Measurements from ENCODE around the gene ADAP1. TPM values are rescaled to one million over a fixed set of nuclear protein-coding genes. Genes with fewer than 3 reads are reported as not detected.
"Not testable (repeated sequence)": the region's sequence is repeated elsewhere in the genome, so short reads cannot be mapped to it uniquely, and the experiment has no call there.

ADAP1 gene
- total RNA-seq (48.2 TPM), polyA plus RNA-seq (ENCODE audit: insufficient read depth, low read depth, low replicate concordance) (36.4 TPM)
- long read RNA-seq, donor 1, partial matches to known transcripts, result 0 of 4 reads
- long read RNA-seq, donor 1, other reads (novel, unspliced or antisense), result 0 of 4 reads
- long read RNA-seq, donor 2, partial matches to known transcripts, result 0 of 5 reads
- long read RNA-seq, donor 2, other reads (novel, unspliced or antisense), result 0 of 5 reads
- long read RNA-seq, donor 3, partial matches to known transcripts, result 0 of 4 reads
- long read RNA-seq, donor 3, other reads (novel, unspliced or antisense), result 0 of 4 reads
- long read RNA-seq, donor 4, partial matches to known transcripts, result 0 of 4 reads
- long read RNA-seq, donor 4, other reads (novel, unspliced or antisense), result 0 of 4 reads
- long read RNA-seq, donor 5, result 0 reads
- long read RNA-seq, donor 6, partial matches to known transcripts, result 0 of 5 reads
- long read RNA-seq, donor 6, other reads (novel, unspliced or antisense), result 0 of 5 reads
- long read RNA-seq, donor 7, transcript ADAP1-201 (11 exons, 2,363 nt), result major isoform, 17 of 41 reads
- long read RNA-seq, donor 7, partial matches to known transcripts, result 0 of 41 reads
- long read RNA-seq, donor 7, other reads (novel, unspliced or antisense), result 20 of 41 reads
- long read RNA-seq, donor 8, partial matches to known transcripts, result 0 of 3 reads
- long read RNA-seq, donor 8, other reads (novel, unspliced or antisense), result 0 of 3 reads
- long read RNA-seq, donor 9, partial matches to known transcripts, result 0 of 1 reads
- long read RNA-seq, donor 9, other reads (novel, unspliced or antisense), result 0 of 1 reads
- long read RNA-seq, donor 10, partial matches to known transcripts, result 0 of 5 reads
- long read RNA-seq, donor 10, other reads (novel, unspliced or antisense), result 0 of 5 reads

- peak; percentile 40 for TF ChIP-seq CTCF (IDR thresholded peaks at IDR 0.05; ENCODE audit: borderline replicate concordance, extremely low read depth, insufficient read depth)
- FAIRE-seq, result no peak
- Histone ChIP-seq H3K27ac (ENCODE audit: low read depth in 2 of 2, low read length in 2 of 2) (peak within 1 kb of the TSS; percentile 71 to 84), H3K9ac (ENCODE audit: low read length in 3 of 3) (peak within 1 kb of the TSS in 1 of 3 donors; percentile 40), H3K4me1 (ENCODE audit: control insufficient read depth in 2 of 3, insufficient read depth in 2 of 3, low read depth in 1 of 3, low read length in 3 of 3) (peaks cover 0 to 18% (median 0%) of the 10 kb centered on the region in 3 donors), H3K27me3 (ENCODE audit: control insufficient read depth, insufficient read depth, low read length) (no peaks in the 10 kb centered on the region), H3K9me3 (ENCODE audit: control insufficient read depth in 2 of 3, insufficient read depth in 1 of 3, low read length in 3 of 3) (no peaks in the 10 kb centered on the region), H3K36me3 (ENCODE audit: control insufficient read depth in 2 of 3, insufficient read depth in 3 of 3, low read length in 3 of 3) (no peaks in the 10 kb centered on the region), H3K4me3 (ENCODE audit: low read length in 3 of 3) (peak within 1 kb of the TSS in 1 of 3 donors; percentile 52)
- intact Hi-C loops (cut with DNase I), result no loop called here
- DNase-seq, result peak in 4 of 5 donors; percentile 68 to 81 (median 76)
Measured at GRCh38 chr7:954330-955238, at the start of gene ADAP1. TSS of gene ADAP1 (minus strand) at chr7:954680. CDS start at chr7:954477, 203 bp downstream.

GRCh38 chr7:1002445-1002844 is 48.0 kb upstream of the ADAP1 start:
- FAIRE-seq; intact Hi-C loops (cut with DNase I); H3K27me3 ChIP-seq (ENCODE audit: control insufficient read depth, insufficient read depth, low read length); H3K27ac ChIP-seq (ENCODE audit: low read depth in 2 of 2, low read length in 2 of 2); H3K4me3 ChIP-seq (ENCODE audit: low read length in 3 of 3); H3K4me1 ChIP-seq (ENCODE audit: control insufficient read depth in 2 of 3, insufficient read depth in 2 of 3, low read depth in 1 of 3, low read length in 3 of 3); H3K36me3 ChIP-seq (ENCODE audit: control insufficient read depth in 2 of 3, insufficient read depth in 3 of 3, low read length in 3 of 3); H3K9ac ChIP-seq (ENCODE audit: low read length in 3 of 3); H3K9me3 ChIP-seq (ENCODE audit: control insufficient read depth in 2 of 3, insufficient read depth in 1 of 3, low read length in 3 of 3); DNase-seq: not testable (repeated sequence)

GRCh38 chr7:1002026-1002425 is 47.5 kb upstream of the ADAP1 start:
- H3K36me3 ChIP-seq (ENCODE audit: control insufficient read depth in 2 of 3, insufficient read depth in 3 of 3, low read length in 3 of 3); H3K27ac ChIP-seq (ENCODE audit: low read depth in 2 of 2, low read length in 2 of 2); DNase-seq; intact Hi-C loops (cut with DNase I); FAIRE-seq; H3K27me3 ChIP-seq (ENCODE audit: control insufficient read depth, insufficient read depth, low read length); H3K9ac ChIP-seq (ENCODE audit: low read length in 3 of 3); H3K4me1 ChIP-seq (ENCODE audit: control insufficient read depth in 2 of 3, insufficient read depth in 2 of 3, low read depth in 1 of 3, low read length in 3 of 3); H3K4me3 ChIP-seq (ENCODE audit: low read length in 3 of 3); H3K9me3 ChIP-seq (ENCODE audit: control insufficient read depth in 2 of 3, insufficient read depth in 1 of 3, low read length in 3 of 3): not testable (repeated sequence)

- peak in 1 of 5 donors; percentile 61 for DNase-seq
- H3K27me3 ChIP-seq (ENCODE audit: control insufficient read depth, insufficient read depth, low read length); H3K27ac ChIP-seq (ENCODE audit: low read depth in 2 of 2, low read length in 2 of 2); H3K4me1 ChIP-seq (ENCODE audit: control insufficient read depth in 2 of 3, insufficient read depth in 2 of 3, low read depth in 1 of 3, low read length in 3 of 3); H3K9me3 ChIP-seq (ENCODE audit: control insufficient read depth in 2 of 3, insufficient read depth in 1 of 3, low read length in 3 of 3); H3K36me3 ChIP-seq (ENCODE audit: control insufficient read depth in 2 of 3, insufficient read depth in 3 of 3, low read length in 3 of 3); intact Hi-C loops (cut with DNase I); H3K4me3 ChIP-seq (ENCODE audit: low read length in 3 of 3); H3K9ac ChIP-seq (ENCODE audit: low read length in 3 of 3); FAIRE-seq: not testable (repeated sequence)
Measured at GRCh38 chr7:1001069-1001770, 46.7 kb upstream of the ADAP1 start.
